OCI-LY3 (cell line): ENCODE data around the gene LDB2.

Experiments used
- H2AFZ ChIP-seq: fragments of 200-600, 300-600 bp; shearing (Covaris generic); 2 replicates; pipeline ENCODE4 v1.6.0; 2014; ENCODE audit warnings: antibody characterized with exemption, low read depth, low read length
- H3K27ac ChIP-seq: fragments of 200-600, 300-600 bp; sonication (generic); 2 replicates; pipeline ENCODE4 v1.5.1; 2014; ENCODE audit warnings: mild to moderate bottlenecking, low read length, moderate library complexity, mixed read lengths
- H3K27me3 ChIP-seq: fragments of 200-600, 300-600 bp; sonication (generic); 2 replicates; pipeline ENCODE4 v1.6.1; 2014; ENCODE audit warnings: low read depth, low read length, mixed read lengths
- H3K36me3 ChIP-seq: fragments of 200-600, 300-600 bp; sonication (generic); replicated peaks from 2 replicates; pipeline ENCODE3; 2014; ENCODE audit warnings: low read depth, low read length, mixed read lengths
- H3K4me1 ChIP-seq: fragments of 300-600, 200-600 bp; sonication (generic); 2 replicates; pipeline ENCODE4 v1.6.1; 2014; ENCODE audit warnings: low read length, mixed read lengths
- H3K4me2 ChIP-seq: fragments of 200-600, 300-600 bp; sonication (generic); 2 replicates; pipeline ENCODE4 v1.6.1; 2014; ENCODE audit warnings: low read length, mixed read lengths
- H3K4me3 ChIP-seq: fragments of 300-600, 200-600 bp; sonication (generic); 2 replicates; pipeline ENCODE4 v1.5.1; 2014; ENCODE audit warnings: antibody characterized with exemption, mild to moderate bottlenecking, low read length, moderate library complexity
- H3K79me2 ChIP-seq: fragments of 300-600, 200-600 bp; shearing (Covaris generic); 2 replicates; pipeline ENCODE4 v1.6.1; 2014; ENCODE audit warnings: mild to moderate bottlenecking, low read length, mixed read lengths
- H3K9ac ChIP-seq: fragments of 300-600, 200-600 bp; shearing (Covaris generic); 2 replicates; pipeline ENCODE4 v1.6.0; 2014; ENCODE audit warnings: mild to moderate bottlenecking, low read length, moderate library complexity
- H3K9me3 ChIP-seq: fragments of 200-600, 300-600 bp; shearing (Covaris generic); 2 replicates; pipeline ENCODE4 v1.6.1; 2014; ENCODE audit warnings: low read length, mixed read lengths; ENCODE audit not compliant: insufficient read depth
- H4K20me1 ChIP-seq: fragments of 200-600, 300-600 bp; sonication (generic); 2 replicates; pipeline ENCODE4 v1.6.1; 2016; ENCODE audit warnings: low read length, mixed read lengths; ENCODE audit not compliant: insufficient read depth
- EZH2phosphoT487 ChIP-seq: fragments of 200-600 bp; shearing (Covaris generic); IDR thresholded peaks from 2 replicates; pipeline ENCODE4 v1.6.1; 2018; ENCODE audit warnings: antibody characterized with exemption, mixed run types, low read depth
- TF ChIP-seq, protein P1 (sequence below): fragments of 200-600, 300-600 bp; sonication (generic); IDR thresholded peaks from 2 replicates; pipeline ENCODE4 v1.5.1; 2014; ENCODE audit warnings: antibody characterized with exemption, low read length, low read depth

LDB2 gene

DNA sequence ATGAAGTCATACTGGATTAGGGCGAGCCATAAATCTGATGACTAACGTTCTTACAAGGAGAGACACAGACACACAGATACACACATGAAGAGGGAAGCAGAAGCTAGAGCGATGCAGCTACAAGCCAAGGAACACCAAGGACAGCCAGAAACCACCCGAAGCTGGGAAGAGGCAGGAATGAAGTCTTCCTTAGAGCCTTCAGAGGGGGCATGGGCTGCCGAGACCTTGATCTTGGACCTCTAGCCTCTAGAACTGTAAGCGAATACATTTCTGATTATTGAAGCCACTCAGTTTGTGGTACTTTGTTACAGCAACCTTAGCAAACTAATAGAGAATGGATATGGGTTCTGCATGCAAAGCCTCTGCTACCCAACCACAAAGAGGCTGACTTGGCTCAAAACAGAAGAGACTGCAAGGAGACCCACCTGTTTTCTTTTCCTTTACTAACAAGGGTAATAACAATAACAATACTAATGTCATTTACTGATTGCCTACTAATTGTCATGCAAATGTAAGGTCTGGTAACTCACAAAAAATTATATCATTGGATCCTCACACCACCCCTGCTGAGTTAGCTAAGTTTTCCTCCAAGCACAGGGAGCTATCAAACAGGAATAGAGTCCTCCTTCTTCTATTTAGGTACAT lies 10.1 kb upstream of the LDB2 start:
- no peak overlapping the region for H3K4me2 ChIP-seq

DNA sequence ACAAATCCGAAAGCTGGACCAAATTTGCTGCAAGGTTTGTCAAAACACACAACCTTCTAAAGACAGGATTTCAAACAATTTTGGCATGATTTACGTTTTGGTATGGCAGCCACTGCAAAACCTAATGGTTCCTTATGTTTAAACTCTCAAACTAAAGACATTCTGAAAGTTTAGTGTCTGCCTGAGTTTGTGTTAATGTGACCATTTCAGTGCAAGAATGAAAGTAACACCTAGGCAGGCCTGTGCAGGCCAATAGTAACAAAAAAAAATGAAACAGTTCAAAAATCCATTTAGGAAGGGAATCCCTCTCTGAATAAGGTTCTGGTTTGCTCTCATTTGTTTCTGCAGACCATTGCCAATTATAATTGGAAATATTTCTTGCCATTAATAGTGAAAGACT lies 1.9 kb upstream of the LDB2 start:
- H3K4me1 ChIP-seq = no peaks in the 10 kb centered on the region
- H3K79me2 ChIP-seq = no peaks in the 10 kb centered on the region
- no peak overlapping the region for H2AFZ ChIP-seq
- H3K4me2 ChIP-seq = no peak overlapping the region
- no peaks in the 10 kb centered on the region for H4K20me1 ChIP-seq
- peaks cover 9% of the 10 kb centered on the region; the same call in 1 of the 2 replicates for H3K27me3 ChIP-seq
- H3K9me3 ChIP-seq = no peaks in the 10 kb centered on the region
- no peak overlapping the region for H3K9ac ChIP-seq
- no peaks in the 10 kb centered on the region for H3K36me3 ChIP-seq
- TF ChIP-seq EZH2phosphoT487 = no peak
- TF ChIP-seq, protein P1, sequence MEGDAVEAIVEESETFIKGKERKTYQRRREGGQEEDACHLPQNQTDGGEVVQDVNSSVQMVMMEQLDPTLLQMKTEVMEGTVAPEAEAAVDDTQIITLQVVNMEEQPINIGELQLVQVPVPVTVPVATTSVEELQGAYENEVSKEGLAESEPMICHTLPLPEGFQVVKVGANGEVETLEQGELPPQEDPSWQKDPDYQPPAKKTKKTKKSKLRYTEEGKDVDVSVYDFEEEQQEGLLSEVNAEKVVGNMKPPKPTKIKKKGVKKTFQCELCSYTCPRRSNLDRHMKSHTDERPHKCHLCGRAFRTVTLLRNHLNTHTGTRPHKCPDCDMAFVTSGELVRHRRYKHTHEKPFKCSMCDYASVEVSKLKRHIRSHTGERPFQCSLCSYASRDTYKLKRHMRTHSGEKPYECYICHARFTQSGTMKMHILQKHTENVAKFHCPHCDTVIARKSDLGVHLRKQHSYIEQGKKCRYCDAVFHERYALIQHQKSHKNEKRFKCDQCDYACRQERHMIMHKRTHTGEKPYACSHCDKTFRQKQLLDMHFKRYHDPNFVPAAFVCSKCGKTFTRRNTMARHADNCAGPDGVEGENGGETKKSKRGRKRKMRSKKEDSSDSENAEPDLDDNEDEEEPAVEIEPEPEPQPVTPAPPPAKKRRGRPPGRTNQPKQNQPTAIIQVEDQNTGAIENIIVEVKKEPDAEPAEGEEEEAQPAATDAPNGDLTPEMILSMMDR = no peak
- no peak overlapping the region for H3K4me3 ChIP-seq
- H3K27ac ChIP-seq = no peak overlapping the region

More for the DNA sequence above, 10.1 kb upstream of the LDB2 start:
- H3K36me3 ChIP-seq = no peaks in the 10 kb centered on the region
- no peak overlapping the region for H3K9ac ChIP-seq
- H3K27ac ChIP-seq = no peak overlapping the region
- H3K4me3 ChIP-seq = no peak overlapping the region
- H4K20me1 ChIP-seq = no peaks in the 10 kb centered on the region
- H3K79me2 ChIP-seq = no peaks in the 10 kb centered on the region
- H3K9me3 ChIP-seq = no peaks in the 10 kb centered on the region
- no peak for TF ChIP-seq EZH2phosphoT487
- TF ChIP-seq, protein P1 = no peak
- no peaks in the 10 kb centered on the region for H3K4me1 ChIP-seq
- no peak overlapping the region for H2AFZ ChIP-seq
- H3K27me3 ChIP-seq = no peaks in the 10 kb centered on the region

DNA sequence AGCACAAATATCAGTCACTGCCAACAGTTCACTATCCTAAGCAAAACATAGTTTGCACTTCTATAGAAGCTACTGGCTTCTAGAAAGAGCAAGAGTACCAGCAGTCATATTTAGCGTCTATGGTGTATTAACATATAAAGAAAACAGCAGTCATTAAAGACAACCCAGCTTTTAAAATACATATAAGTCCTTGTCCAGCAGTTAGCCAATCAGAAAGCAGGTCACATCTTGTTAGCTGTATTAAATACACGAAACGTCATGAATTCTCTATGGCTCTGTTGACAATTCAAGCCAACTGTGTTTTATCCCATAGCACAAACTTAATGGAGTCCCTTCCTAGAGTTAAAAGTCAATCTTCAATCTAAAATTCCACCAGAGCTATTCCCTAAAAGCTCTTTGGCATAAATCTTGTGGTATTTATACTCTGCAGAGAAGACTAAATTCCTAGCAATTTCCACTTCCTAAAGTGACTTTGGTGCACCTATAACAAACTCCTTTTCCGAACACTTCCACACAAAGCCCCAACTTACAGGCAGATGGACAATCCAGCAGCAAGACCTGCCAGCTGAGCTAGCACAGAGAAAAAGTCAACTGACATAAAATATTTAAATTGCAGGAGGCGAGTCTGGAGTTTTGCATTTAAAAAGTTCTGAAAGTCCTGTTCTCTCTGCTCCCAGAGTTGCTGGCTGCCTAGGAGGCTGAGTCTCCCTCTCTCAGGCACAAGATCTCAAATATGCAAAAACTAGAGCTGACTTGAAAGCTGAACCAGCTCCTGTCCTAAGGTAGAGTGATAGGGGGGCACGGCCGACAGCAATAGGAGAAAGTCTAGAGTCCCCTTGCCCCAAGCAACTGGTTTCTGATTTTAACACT lies 1.3 kb downstream of the LDB2 start:
- Histone ChIP-seq H4K20me1 (no peaks in the 10 kb centered on the region), H3K79me2 (no peaks in the 10 kb centered on the region), H3K9me3 (no peaks in the 10 kb centered on the region), H3K4me2 (no peak overlapping the region), H3K27me3 (peaks cover 9% of the 10 kb centered on the region; the same call in 1 of the 2 replicates), H3K36me3 (no peaks in the 10 kb centered on the region), H2AFZ (no peak overlapping the region), H3K9ac (no peak overlapping the region), H3K4me1 (no peaks in the 10 kb centered on the region), H3K27ac (no peak overlapping the region), H3K4me3 (no peak overlapping the region)
- TF ChIP-seq, protein P1 = no peak
- TF ChIP-seq EZH2phosphoT487 = no peak

DNA sequence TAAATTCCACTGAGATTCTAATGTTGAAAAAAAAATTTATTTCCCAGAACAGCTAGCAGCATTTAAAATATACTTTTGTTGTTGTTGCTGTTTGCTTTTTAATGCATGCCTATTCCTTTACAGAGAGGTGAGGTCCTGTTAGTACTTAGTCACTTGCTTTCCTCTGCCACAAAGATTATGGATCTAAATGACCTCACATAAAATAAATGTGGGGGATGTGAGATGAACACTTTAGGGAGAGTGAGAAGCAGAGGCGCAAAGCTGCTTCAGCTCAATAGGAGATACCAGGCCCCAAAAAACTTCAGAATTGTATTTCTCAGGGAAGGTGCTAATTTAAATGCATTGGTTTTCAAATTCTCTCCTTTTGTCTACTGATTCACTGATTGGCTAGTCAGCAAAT lies 4.0 kb downstream of the LDB2 start:
- H3K4me3 ChIP-seq = no peak overlapping the region
- H2AFZ ChIP-seq = no peak overlapping the region
- H3K4me2 ChIP-seq = no peak overlapping the region
- no peaks in the 10 kb centered on the region for H3K36me3 ChIP-seq
- H4K20me1 ChIP-seq = no peaks in the 10 kb centered on the region
- H3K27ac ChIP-seq = no peak overlapping the region
- no peaks in the 10 kb centered on the region for H3K4me1 ChIP-seq
- TF ChIP-seq, protein P1 = no peak
- no peak for TF ChIP-seq EZH2phosphoT487
- no peaks in the 10 kb centered on the region for H3K9me3 ChIP-seq
- no peak overlapping the region for H3K9ac ChIP-seq
- peaks cover 11% of the 10 kb centered on the region; the same call in 1 of the 2 replicates for H3K27me3 ChIP-seq
- H3K79me2 ChIP-seq = no peaks in the 10 kb centered on the region
